GM19240 (cell line): Measurements from ENCODE around the gene HOOK2.

ENCODE experiments used
- DNase-seq: peaks from one replicate; pipeline ENCODE4 v3.0.0; 2011; ENCODE audit warnings: low spot score; ENCODE audit not compliant: insufficient read length

Gene HOOK2

DNA sequence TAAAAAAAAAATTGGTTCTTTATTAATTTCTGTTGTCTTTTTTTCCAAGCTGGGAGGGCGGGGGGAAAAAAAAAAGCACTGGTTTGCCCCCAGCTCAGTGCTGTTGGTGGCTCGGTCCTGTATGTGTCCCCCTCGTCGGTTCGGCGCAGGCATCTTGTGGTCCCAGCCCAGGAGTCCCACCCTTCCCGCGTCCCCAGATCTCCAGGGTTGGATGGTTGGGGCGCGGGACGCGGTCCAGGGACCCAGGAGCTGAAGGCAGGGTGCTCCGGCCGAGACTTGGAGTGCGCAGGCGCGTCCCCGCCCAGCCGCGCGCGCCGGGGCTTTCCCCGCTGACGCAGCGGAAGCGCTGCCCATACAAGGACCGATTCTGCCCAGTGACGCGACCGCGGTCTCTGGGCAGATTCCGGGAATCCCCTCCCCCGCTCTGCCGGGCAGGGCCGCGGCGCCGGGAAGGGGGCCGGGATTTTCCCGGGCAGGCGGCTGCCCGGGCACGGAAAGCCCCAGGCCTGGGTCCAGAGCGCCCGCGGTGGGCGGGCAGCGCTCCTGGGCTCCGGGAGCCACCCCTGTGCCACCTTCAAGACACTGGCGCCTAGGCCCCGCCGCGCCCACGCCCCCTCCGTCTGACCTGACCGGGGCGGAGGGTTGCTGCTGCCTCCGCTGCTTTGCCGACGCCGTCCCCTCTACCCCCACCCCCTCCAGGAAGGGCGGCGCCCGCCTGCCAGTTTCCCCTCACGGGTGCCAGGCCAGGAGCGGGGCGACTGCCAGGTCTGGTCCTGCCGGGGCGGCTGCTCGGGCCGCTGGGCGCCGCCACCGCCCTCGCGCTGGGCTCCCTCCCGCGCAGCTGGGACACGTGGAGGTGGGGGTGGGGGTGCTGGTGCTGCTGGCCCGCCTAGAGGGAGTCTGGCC lies 18.2 kb upstream of the HOOK2 start:
- no peak for DNase-seq

- DNase-seq: no peak
Measured at GRCh38 chr19:12792853-12793289, 17.5 kb upstream of the HOOK2 start.

DNA sequence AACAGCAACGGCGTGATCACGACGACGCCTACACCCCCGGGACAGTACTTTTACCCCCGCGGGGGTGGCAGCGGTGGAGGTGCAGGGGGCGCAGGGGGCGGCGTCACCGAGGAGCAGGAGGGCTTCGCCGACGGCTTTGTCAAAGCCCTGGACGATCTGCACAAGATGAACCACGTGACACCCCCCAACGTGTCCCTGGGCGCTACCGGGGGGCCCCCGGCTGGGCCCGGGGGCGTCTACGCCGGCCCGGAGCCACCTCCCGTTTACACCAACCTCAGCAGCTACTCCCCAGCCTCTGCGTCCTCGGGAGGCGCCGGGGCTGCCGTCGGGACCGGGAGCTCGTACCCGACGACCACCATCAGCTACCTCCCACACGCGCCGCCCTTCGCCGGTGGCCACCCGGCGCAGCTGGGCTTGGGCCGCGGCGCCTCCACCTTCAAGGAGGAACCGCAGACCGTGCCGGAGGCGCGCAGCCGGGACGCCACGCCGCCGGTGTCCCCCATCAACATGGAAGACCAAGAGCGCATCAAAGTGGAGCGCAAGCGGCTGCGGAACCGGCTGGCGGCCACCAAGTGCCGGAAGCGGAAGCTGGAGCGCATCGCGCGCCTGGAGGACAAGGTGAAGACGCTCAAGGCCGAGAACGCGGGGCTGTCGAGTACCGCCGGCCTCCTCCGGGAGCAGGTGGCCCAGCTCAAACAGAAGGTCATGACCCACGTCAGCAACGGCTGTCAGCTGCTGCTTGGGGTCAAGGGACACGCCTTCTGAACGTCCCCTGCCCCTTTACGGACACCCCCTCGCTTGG lies 16.9 kb upstream of the HOOK2 start:
- DNase-seq: no peak

DNA sequence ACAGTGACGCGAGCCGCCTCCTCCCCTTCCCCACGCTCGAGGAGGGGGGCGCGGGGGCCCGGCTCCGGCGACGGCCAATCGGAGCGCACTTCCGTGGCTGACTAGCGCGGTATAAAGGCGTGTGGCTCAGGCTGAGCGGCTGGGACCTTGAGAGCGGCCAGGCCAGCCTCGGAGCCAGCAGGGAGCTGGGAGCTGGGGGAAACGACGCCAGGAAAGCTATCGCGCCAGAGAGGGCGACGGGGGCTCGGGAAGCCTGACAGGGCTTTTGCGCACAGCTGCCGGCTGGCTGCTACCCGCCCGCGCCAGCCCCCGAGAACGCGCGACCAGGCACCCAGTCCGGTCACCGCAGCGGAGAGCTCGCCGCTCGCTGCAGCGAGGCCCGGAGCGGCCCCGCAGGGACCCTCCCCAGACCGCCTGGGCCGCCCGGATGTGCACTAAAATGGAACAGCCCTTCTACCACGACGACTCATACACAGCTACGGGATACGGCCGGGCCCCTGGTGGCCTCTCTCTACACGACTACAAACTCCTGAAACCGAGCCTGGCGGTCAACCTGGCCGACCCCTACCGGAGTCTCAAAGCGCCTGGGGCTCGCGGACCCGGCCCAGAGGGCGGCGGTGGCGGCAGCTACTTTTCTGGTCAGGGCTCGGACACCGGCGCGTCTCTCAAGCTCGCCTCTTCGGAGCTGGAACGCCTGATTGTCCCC lies 16.1 kb upstream of the HOOK2 start, which contains the start of gene JUNB:
TSS of gene JUNB (plus strand) at position 142 of the 706 bp plus-strand sequence. CDS start at position 428, 286 bp downstream.
- DNase-seq: no peak

- DNase-seq: no peak
Measured at GRCh38 chr19:12790628-12791344, 15.4 kb upstream of the HOOK2 start.

GRCh38 chr19:12789904-12790619 lies 14.7 kb upstream of the HOOK2 start:
- DNase-seq: no peak

- DNase-seq: no peak
Measured at GRCh38 chr19:12789098-12789903, 13.9 kb upstream of the HOOK2 start.

- DNase-seq: no peak
Measured at GRCh38 chr19:12788682-12789097, 13.3 kb upstream of the HOOK2 start.

GRCh38 chr19:12788042-12788681 lies 12.8 kb upstream of the HOOK2 start:
- no peak for DNase-seq

DNA sequence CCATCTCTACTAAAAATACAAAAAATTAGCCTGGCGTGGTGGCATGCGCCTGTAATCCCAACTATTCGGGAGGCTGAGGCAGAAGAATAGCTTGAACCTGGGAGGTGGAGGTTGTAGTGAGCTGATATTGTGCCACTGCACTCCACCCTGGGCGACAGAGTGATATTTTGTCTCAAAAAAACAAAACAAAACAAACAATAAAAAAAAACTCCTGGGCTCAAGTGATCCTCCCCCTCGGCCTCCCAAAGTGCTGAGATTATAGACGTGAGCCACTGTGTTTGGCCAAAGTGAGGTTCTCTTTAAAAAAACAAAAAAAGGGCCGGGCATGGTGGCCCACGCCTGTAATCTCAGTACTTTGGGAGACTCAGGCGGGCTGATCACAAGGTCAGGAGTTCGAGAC lies 12.1 kb upstream of the HOOK2 start:
- no peak for DNase-seq

- no peak for DNase-seq
Measured at GRCh38 chr19:12786952-12787351, 11.6 kb upstream of the HOOK2 start.

- DNase-seq: no peak
Measured at GRCh38 chr19:12786141-12786870, 11.0 kb upstream of the HOOK2 start.

- DNase-seq: no peak
Measured at GRCh38 chr19:12785431-12786031, 10.2 kb upstream of the HOOK2 start.

DNA sequence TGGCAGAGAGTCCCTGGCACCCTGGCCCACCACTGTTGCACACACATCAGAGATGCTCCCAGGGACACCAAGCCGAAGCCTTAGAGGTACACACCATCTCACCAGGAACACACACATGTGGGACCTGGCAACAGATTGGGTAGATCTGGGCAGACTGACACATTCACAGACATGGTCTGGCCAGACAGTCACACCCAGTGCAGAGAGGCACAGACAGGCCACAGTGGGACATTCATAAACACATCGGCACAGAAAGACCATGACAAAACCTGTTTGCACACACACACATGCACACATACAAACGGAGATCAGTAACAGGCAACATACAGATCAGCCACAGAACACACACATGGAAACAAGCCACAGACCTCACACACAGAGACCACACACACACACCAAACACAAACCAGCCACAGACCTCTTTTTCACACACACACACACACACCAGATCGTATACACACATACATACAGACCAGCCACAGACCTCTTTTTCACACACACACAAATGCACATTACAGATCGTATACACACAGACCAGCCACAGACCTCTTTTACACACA lies 9.6 kb upstream of the HOOK2 start:
- no peak for DNase-seq

DNA sequence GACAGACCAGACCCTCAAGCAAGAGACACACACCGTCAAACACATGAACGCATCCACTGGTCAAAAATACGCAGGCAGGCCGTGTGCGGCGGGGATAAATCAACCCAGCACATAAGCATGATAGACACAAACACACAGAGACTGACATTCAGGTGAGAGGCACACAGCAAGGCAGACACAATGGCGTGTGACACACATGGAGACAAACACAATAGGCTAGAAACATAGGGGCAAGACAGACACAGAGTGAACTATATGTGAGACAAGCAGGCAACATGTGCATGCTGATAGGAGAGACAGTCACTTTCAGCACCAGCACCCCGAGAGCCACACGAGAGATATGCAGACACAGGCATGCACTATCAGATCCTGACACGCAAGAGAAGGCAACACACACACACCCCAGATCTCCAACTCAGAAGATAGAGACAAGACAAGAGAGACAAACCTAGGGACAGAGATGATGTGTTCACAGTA lies 9.1 kb upstream of the HOOK2 start:
- DNase-seq: no peak

DNA sequence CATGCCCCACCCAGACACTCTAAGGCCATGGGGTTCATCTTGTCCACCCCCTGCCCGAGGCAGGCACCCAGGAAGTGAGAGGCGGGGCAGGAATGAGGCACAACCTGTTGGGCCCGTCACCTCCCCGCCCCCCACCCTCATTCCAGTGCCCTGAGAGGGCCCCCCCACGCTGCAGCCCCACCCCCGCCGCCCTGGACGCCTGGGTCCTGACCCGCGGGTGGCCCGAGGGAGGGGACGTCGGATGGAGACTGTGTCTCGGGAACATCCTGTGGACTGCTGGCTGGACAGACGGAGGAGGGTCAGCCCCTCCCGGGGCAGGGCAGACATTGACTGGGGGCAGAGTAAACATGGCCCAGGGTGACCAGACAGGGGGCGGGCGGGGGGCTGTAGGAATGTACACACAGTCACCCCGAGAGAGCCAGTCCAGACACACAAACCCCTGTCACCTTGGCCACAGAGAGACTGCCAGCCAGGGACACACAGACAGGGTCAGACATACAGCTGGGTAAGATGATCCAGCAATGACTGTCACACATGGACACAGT lies 8.6 kb upstream of the HOOK2 start:
- no peak for DNase-seq

DNA sequence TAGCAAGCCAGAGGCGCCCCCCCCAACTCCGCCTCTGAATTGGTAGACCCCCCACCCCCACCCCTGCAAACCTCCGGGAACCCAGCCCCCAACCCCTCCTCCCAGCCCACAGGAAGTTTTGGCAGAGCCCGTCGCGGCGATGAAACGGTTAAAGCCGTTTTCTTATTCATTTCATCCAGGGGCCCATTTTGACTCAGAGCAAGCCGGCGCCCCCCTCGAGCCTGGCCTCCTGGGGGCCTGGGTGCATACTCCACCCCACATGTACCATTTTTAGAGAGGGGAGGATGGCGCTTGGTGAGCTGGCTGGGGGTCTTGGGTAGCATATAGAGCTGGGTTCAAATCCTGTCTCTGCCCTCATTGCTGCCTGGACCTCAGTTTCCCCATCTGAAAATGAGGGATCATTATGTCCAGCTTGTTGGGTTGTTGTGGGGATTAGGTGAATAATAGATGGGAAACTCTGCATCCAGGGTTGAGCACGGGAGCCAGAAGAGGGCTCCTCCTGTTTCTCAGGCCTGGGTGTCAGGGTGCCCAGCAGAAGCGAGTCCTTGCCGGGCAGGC lies 8.0 kb upstream of the HOOK2 start:
- no peak for DNase-seq
